Kidney tubule cell (primary cell): ENCODE results near the gene SLC9A5.

Experiments
- DNase-seq: peaks from one replicate; pipeline ENCODE4 v3.0.0-alpha.2; 2018; ENCODE audit warnings: low spot score

Gene SLC9A5

DNA sequence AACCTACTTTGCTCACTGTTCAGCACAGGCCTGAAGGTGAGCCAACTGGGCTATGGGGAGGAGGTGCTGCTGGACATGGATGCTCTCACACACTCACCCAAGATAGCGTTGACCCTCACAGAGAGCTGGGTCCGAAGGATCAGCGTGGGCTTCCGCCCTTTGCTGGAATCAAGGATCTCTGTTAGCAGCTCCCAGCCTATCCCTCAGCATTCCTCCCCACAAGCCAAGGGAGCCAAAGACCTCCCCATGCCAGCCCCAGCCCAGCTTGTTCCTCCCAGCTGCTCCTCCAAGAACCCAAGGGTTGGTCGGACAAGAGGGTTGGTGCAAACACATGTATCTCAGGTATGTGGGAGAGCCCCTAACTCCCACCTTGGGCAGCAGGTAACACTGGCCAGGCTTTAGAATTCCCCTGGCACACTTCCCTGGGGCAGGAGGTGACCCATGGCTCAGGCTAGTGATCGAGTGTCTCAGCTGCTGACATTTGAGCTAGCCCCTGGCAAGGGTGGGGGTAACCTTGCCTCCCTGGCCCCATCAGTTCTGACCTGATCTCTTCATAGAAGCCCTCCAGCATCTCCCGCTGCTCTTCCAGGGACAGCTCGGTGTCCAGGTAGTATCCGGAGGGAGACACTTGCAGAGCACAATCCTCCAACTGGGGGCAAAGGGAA, 9.8 kb upstream of the SLC9A5 start:
- no peak for DNase-seq

GRCh38 chr16:67240506-67240905, 8.3 kb upstream of the SLC9A5 start:
- DNase-seq = peak; percentile 43

DNA sequence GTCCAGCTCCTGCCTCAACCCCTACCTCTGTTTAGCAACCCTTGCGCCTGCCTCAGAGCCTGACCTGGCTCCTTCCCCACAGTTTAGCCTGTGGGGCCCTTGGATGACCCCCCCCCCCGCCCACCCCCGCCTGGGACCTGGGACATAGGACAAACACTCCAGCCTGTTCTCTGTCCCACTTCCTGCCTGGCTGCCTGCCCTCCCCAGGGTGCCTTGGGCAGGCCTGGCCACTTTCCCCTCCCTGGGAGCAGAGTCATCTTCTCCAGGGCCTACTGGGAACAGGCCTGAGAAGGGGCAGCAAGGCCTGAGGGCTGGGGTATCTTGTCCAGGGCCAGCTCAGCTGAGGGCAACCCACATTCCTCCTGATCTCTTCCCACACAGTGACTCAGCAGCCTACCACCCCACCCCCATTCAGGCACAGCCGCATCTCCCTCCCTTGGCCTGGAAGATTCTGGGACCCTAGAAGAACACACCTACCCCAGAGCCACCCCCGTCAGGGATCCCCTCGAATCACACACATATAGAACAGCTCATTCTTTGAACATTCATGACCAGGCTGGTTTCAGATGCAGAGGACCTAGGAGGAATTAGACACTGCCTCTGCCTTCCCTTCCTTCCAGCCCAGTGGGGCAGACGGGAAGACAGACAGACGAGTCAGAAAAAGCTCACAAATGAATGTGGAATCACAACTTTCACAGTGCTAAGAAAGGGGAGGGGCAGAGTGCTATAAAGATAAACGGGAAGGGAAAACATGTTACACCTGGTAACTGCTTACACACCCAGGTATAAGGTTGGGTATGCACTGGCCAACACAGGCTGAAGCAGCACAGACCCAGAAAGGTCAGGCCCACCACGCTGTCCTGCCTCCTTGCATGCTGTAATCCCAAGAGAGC, 7.5 kb upstream of the SLC9A5 start:
- DNase-seq = peak; percentile 94

GRCh38 chr16:67242138-67242730, 6.5 kb upstream of the SLC9A5 start:
- no peak for DNase-seq

- DNase-seq = no peak
These were observed 5.3 kb upstream of the SLC9A5 start for GRCh38 chr16:67243481-67243880.

DNA sequence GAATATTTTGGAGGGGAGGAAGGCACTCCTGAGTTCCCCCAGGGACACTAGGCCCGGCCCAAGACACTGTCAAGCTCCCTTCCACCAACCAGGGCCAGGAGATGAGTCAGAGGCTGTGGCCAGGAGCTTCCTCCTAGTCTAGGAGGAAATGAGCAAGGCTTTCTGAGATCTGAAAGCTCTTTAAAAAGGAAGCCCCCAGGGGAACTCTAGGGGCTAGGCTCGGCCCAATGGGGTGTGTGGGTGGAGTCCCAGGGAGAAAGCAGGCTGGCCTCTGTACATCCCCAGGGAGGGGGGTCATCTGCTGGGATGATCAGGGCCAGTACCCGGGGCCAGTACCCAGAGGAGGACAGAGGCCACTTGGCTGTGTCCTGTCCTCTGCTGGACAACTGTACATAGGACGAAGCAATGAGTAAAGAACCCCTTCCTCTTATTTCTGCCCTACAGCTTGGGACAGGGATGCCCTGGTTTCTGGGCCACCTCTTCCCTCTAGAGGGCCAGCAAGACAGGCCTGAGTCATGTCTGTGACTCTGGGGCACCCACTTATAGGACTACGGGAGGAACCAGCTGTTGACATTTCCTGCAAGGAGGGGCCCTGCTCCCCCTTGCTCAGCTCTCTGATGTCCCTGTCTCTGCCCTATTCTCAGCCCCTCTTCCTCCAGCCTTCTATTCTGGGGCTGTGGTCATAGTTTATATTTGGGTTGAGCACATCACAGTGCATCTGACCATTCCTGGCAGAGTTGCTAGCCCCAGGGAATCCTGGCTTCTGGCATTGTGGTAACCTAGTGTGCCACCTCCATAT, 4.2 kb upstream of the SLC9A5 start:
- peak; percentile 91 for DNase-seq

DNA sequence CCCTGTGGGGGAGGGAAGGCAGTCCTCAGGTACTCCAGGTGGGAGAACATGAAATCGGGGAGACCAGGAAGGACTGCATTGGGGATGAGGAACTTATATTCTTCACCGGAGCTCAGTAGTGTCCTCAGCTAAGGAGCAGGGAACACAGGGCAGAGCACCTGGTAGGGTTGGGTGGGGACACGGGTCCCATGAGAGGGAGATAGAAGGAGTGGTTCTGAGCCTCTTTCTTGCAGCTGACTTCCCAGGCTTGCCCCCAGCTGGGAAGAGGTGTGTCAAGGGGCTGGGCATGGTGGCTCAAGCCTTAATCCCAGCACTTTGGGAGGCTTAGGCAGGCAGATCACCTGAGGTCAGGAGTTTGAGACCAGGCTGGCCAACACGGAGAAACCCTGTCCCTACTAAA, 3.6 kb upstream of the SLC9A5 start:
- DNase-seq = no peak

GRCh38 chr16:67245674-67246080, 3.1 kb upstream of the SLC9A5 start:
- DNase-seq = no peak

GRCh38 chr16:67246081-67246755, 2.6 kb upstream of the SLC9A5 start:
- peak; percentile 87 for DNase-seq

DNA sequence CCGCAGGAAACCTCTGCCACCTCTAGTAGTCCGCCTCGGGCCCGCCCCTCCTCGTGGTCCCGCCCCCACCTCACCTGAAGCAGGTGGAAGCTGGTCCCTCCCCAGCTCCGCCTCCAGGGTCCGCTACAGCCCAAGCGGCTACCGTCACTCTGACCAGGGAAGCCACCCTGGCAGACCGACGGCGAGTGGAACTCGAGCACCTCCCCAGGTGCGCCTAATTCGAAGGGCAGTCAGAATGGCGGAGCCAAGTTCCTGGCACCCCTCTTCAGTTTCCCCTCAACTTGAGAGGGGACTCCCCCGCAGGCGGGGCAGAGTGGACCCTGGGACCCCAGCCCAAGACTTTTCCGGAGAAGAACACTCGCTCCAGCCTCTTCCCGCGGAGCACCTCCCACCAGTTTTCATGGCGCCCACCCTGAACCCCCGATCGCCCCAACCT, 2.0 kb upstream of the SLC9A5 start:
- no peak for DNase-seq

GRCh38 chr16:67247192-67248072, 1.3 kb upstream of the SLC9A5 start, which contains the start of gene FHOD1:
FHOD1 (minus strand) TSS chr16:67247481; CDS start chr16:67247410, 71 bp downstream.
- DNase-seq = peak; percentile 95

GRCh38 chr16:67248073-67248400, 742 bp upstream of the SLC9A5 start:
- DNase-seq = no peak

DNA sequence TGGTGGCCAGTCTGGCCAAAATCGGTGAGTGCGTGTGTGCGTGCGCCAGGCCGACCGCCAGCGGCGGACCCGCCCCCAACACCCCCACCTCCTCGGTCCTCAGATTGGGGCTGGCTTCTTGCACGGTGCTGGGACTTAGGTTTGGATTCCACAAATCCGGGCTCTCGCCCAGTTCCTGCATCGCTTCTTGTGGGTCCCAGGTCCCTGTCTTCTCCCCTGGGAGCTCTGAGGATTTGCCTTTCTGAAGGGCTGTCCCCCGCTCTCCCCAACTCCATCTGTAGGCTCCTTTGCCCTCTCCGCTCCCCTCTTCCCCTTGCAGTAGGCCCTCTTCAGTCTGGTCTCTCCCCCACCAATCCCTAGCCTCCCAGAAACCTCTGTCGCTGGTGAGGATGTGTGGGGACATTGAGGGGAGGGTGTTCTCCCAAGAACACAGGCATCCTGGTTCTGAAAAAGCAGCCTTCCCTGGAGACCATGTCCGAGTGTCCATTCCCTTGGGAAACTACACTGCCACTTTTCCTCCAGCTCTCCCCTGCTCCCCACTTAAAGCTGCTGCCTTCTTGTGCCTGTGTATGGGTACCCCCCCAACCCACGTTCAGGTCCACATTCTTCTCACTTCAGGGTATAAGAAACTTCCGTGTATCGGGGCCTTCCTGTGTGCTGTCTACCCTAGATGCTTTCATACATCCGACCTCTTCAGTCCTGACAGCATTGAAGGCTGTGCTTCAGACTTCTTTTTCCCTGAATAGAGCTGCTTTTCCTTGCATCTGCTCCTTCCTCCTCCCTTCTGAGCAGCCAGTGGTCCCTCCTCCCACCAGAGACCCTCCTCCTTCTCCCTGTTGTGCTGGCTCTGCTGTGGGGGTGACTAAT, 632 bp downstream of the SLC9A5 start:
- no peak for DNase-seq

- DNase-seq = no peak
These were observed 1.2 kb downstream of the SLC9A5 start for GRCh38 chr16:67250045-67250327.

DNA sequence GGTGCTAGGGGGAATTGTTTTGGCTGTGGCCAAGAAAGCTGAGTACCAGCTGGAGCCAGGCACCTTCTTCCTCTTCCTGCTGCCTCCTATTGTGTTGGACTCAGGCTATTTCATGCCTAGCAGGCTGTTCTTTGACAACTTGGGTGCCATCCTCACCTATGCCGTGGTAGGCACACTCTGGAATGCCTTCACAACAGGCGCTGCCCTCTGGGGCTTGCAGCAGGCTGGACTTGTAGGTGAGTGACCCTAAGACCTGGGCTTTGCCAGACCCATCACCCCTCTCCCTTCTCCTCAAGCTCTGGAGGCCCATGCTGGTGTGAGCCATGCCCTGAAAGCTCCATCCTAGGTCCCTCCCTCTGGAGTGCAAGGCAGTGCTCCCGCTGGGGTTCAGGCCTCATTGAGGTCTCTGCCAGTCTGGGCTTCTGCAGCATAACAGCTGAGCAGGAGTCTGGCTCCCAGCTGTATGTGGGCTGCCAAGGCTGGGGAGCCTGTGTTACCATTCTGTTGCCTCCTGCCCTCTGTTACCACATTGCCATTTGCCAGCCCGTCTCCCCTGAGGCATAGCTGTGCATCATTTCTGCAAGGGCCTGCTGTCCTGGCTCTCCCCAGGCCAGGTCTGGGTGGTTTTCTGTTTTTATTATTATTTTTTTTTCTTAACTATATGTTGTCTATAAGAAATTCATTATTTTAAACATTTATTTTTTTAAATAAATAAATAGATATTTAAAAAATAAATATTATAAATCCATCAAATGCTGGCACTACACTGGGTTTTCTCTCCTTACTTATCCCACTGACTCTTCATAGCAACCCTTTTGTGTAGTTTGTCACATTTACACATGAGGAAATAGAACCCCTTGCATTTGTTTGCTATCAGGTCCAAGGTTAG, 4.1 kb downstream of the SLC9A5 start:
- no peak for DNase-seq

GRCh38 chr16:67254801-67255552, 6.2 kb downstream of the SLC9A5 start:
- no peak for DNase-seq

DNA sequence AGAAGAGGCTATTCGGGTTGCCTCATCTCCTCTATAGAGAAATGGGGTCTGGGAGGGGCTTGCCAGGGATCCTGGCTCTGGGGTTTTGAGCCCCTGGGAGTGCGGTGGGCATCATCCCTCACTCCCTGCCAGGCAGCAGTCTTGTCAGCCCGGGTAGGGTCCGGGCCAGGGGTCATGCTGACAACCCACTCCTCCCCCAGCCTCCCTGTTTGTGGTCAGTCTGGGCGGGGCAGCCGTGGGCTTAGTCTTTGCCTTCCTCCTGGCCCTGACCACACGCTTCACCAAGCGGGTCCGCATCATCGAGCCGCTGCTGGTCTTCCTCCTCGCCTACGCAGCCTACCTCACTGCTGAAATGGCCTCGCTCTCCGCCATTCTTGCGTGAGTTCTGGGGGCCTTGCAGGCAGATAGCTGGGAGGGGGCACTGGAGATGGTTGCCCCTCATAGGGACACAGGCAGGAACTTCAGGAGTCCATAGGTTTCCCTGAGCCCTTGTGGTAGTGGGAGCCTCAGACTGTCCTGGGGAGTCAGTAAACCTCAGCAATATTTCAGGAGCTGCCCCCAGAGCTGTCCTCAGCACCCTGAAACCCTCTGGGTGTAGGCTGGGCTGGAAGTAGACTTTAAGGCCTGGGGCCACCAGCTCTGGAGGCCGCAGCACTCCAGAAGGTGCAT, 6.9 kb downstream of the SLC9A5 start:
- DNase-seq = no peak
